Measurements from ENCODE around the gene ENDOD1. TPM values are rescaled to one million over a fixed set of nuclear protein-coding genes. Genes with fewer than 3 reads are reported as not detected.

ENDOD1 gene
- polyA plus RNA-seq, 3 donors = 1.3 to 3.4 (median 3.2) TPM

GRCh38 chr11:95145430-95146060, 55.9 kb downstream of the ENDOD1 start:
- 64% methylated on average over 2 of the region's 4 CpGs for WGBS (ENCODE audit: insufficient coverage)
- no peak overlapping the region for H3K4me3 ChIP-seq (replicated peaks in 1 of 3; ENCODE audit: low read depth in 2 of 3, low read length in 3 of 3)
- H4K20me1 ChIP-seq (ENCODE audit: insufficient read depth, low read length) = no peaks in the 10 kb centered on the region
- no peak overlapping the region for H3K9ac ChIP-seq (ENCODE audit: insufficient read depth, low read length, poor library complexity, severe bottlenecking)
- Mint-ChIP-seq H3K27ac (no peak overlapping the region), H3K9me3 (no peaks in the 10 kb centered on the region), H3K27me3 (ENCODE audit: low read depth in 3 of 3) (peaks cover 2 to 24% (median 9%) of the 10 kb centered on the region in 3 donors), H3K36me3 (no peaks in the 10 kb centered on the region), H3K4me1 (peaks cover 11% of the 10 kb centered on the region), H3K4me3 (no peak overlapping the region)
- no peak for TF ChIP-seq CTCF (IDR thresholded peaks at IDR 0.05)
- peaks cover 8 to 9% of the 10 kb centered on the region in 2 donors for H3K4me1 ChIP-seq (ENCODE audit: control insufficient read depth in 1 of 2, insufficient read depth in 2 of 2, low read length in 2 of 2)
- DNase-seq = no peak
- H3K27me3 ChIP-seq (ENCODE audit: control insufficient read depth in 2 of 2, insufficient read depth in 2 of 2, low read length in 2 of 2) = peaks cover 9 to 11% of the 10 kb centered on the region in 2 donors
- H2AFZ ChIP-seq (ENCODE audit: insufficient read depth, low read depth, low read length, poor library complexity, severe bottlenecking) = no peak overlapping the region
- no peaks in the 10 kb centered on the region for H3K79me2 ChIP-seq (ENCODE audit: insufficient read depth, low read length)
- H3K36me3 ChIP-seq (replicated peaks in 1 of 2; ENCODE audit: control insufficient read depth in 1 of 2, insufficient read depth in 2 of 2, low read length in 2 of 2) = no peaks in the 10 kb centered on the region
- H3K4me2 ChIP-seq (replicated peaks; ENCODE audit: extremely low read depth, low read length, poor library complexity, severe bottlenecking) = no peak overlapping the region
- intact Hi-C loops (cut with micrococcal nuclease) = no loop called here
- H3K9me3 ChIP-seq (replicated peaks in 1 of 2; ENCODE audit: control insufficient read depth in 1 of 2, insufficient read depth in 1 of 2, low read length in 2 of 2) = no peaks in the 10 kb centered on the region
- H3K27ac ChIP-seq (ENCODE audit: low read depth in 1 of 2, low read length in 2 of 2) = no peak overlapping the region

GRCh38 chr11:95147364-95147905, 57.8 kb downstream of the ENDOD1 start:
- Histone ChIP-seq H3K79me2 (ENCODE audit: insufficient read depth, low read length) (no peaks in the 10 kb centered on the region), H3K27me3 (ENCODE audit: control insufficient read depth in 2 of 2, insufficient read depth in 2 of 2, low read length in 2 of 2) (peaks cover 0 to 6% of the 10 kb centered on the region in 2 donors), H3K36me3 (replicated peaks in 1 of 2; ENCODE audit: control insufficient read depth in 1 of 2, insufficient read depth in 2 of 2, low read length in 2 of 2) (no peaks in the 10 kb centered on the region), H3K4me1 (ENCODE audit: control insufficient read depth in 1 of 2, insufficient read depth in 2 of 2, low read length in 2 of 2) (peaks cover 9 to 18% of the 10 kb centered on the region in 2 donors), H3K4me3 (replicated peaks in 1 of 3; ENCODE audit: low read depth in 2 of 3, low read length in 3 of 3) (no peak overlapping the region), H3K4me2 (replicated peaks; ENCODE audit: extremely low read depth, low read length, poor library complexity, severe bottlenecking) (no peak overlapping the region), H2AFZ (ENCODE audit: insufficient read depth, low read depth, low read length, poor library complexity, severe bottlenecking) (no peak overlapping the region), H3K9me3 (replicated peaks in 1 of 2; ENCODE audit: control insufficient read depth in 1 of 2, insufficient read depth in 1 of 2, low read length in 2 of 2) (no peaks in the 10 kb centered on the region), H3K9ac (ENCODE audit: insufficient read depth, low read length, poor library complexity, severe bottlenecking) (no peak overlapping the region), H4K20me1 (ENCODE audit: insufficient read depth, low read length) (no peaks in the 10 kb centered on the region), H3K27ac (ENCODE audit: low read depth in 1 of 2, low read length in 2 of 2) (no peak overlapping the region)
- TF ChIP-seq CTCF (IDR thresholded peaks at IDR 0.05) = no peak
- intact Hi-C loops (cut with micrococcal nuclease) = no loop called here
- Mint-ChIP-seq H3K27me3 (ENCODE audit: low read depth in 3 of 3) (peaks cover 2 to 20% (median 9%) of the 10 kb centered on the region in 3 donors), H3K4me1 (peaks cover 18% of the 10 kb centered on the region), H3K9me3 (no peaks in the 10 kb centered on the region), H3K27ac (no peak overlapping the region), H3K36me3 (no peaks in the 10 kb centered on the region), H3K4me3 (no peak overlapping the region)
- peak; percentile 20 to 50 (median 29) for DNase-seq
- WGBS (ENCODE audit: insufficient coverage) = 0% methylated on average over 2 of the region's 4 CpGs

Data from CD14-positive monocyte (primary cell).